ENCODE data around the gene THUMPD3. TPM values are rescaled to one million over a fixed set of nuclear protein-coding genes. Genes with fewer than 3 reads are reported as not detected.

THUMPD3 gene
- total RNA-seq, 1 experiment from 2014 or later, result 48.4 TPM

- peak; percentile 32 for DNase-seq (ENCODE audit: low read depth)
Observed at GRCh38 chr3:9397906-9398699, 35.2 kb downstream of the THUMPD3 start.

- peak; percentile 37 for DNase-seq (ENCODE audit: low read depth)
Observed at GRCh38 chr3:9398700-9399336, 36.0 kb downstream of the THUMPD3 start.

GRCh38 chr3:9399337-9399703 lies 36.5 kb downstream of the THUMPD3 start:
- DNase-seq (ENCODE audit: low read depth), result no peak

GRCh38 chr3:9399746-9400145 lies 36.9 kb downstream of the THUMPD3 start:
- peak; percentile 93 for DNase-seq (ENCODE audit: low read depth)

GRCh38 chr3:9400616-9401015 lies 37.8 kb downstream of the THUMPD3 start:
- DNase-seq (ENCODE audit: low read depth), result no peak

- DNase-seq (ENCODE audit: low read depth), result no peak
Observed at GRCh38 chr3:9401986-9402385, 39.1 kb downstream of the THUMPD3 start.

GRCh38 chr3:9402410-9403228 lies 39.8 kb downstream of the THUMPD3 start:
- peak; percentile 43 for DNase-seq (ENCODE audit: low read depth)

- no peak for DNase-seq (ENCODE audit: low read depth)
Observed at GRCh38 chr3:9403463-9403862, 40.6 kb downstream of the THUMPD3 start.

- no peak for DNase-seq (ENCODE audit: low read depth)
Observed at GRCh38 chr3:9404680-9405079, 41.8 kb downstream of the THUMPD3 start.

GRCh38 chr3:9405756-9406155 lies 42.9 kb downstream of the THUMPD3 start:
- DNase-seq (ENCODE audit: low read depth), result no peak

- DNase-seq (ENCODE audit: low read depth), result no peak
Observed at GRCh38 chr3:9406856-9407626, 44.2 kb downstream of the THUMPD3 start.

- DNase-seq (ENCODE audit: low read depth), result no peak
Observed at GRCh38 chr3:9408061-9408460, 45.2 kb downstream of the THUMPD3 start.

- no peak for DNase-seq (ENCODE audit: low read depth)
Observed at GRCh38 chr3:9408546-9408945, 45.7 kb downstream of the THUMPD3 start.

GRCh38 chr3:9409981-9410854 lies 47.4 kb downstream of the THUMPD3 start:
- peak; percentile 18 for DNase-seq (ENCODE audit: low read depth)

GRCh38 chr3:9411302-9411701 lies 48.4 kb downstream of the THUMPD3 start:
- DNase-seq (ENCODE audit: low read depth), result no peak

- no peak for DNase-seq (ENCODE audit: low read depth)
Observed at GRCh38 chr3:9412293-9412692, 49.4 kb downstream of the THUMPD3 start.

- no peak for DNase-seq (ENCODE audit: low read depth)
Observed at GRCh38 chr3:9414826-9415225, 52.0 kb downstream of the THUMPD3 start.

- no peak for DNase-seq (ENCODE audit: low read depth)
Observed at GRCh38 chr3:9415485-9416138, 52.8 kb downstream of the THUMPD3 start.

GRCh38 chr3:9416139-9416780 lies 53.4 kb downstream of the THUMPD3 start:
- no peak for DNase-seq (ENCODE audit: low read depth)

Measured in RPMI7951 (cell line).